Activated CD8-positive, alpha-beta memory T cell treated with anti-CD3 and anti-CD28 coated beads for 36 hours (primary cell): ENCODE results near the gene CATSPER2. TPM values are rescaled to one million over a fixed set of nuclear protein-coding genes. Genes with fewer than 3 reads are reported as not detected.
"Not testable (repeated sequence)": the region's sequence is repeated elsewhere in the genome, so short reads cannot be mapped to it uniquely, and the experiment has no call there.

Experiments
- CTCF ChIA-PET: fragments of 350-600 bp; sonication (Branson Sonifier 250); formaldehyde crosslinking; loops from one replicate; lab custom pipeline; 2021; ENCODE audit warnings: antibody characterized with exemption; lab: Charles Lee
- POLR2A ChIA-PET: fragments of 350-600 bp; sonication (Branson Sonifier 250); formaldehyde crosslinking; loops from one replicate; lab custom pipeline; 2021; ENCODE audit warnings: antibody characterized with exemption; lab: Charles Lee
- total RNA-seq, 2 experiments: library from RNA; stranded (reverse); gene quantifications; one replicate each; pipeline ENCODE4 v1.2.3, GENCODE V29; 2021

CATSPER2 gene
- 1 to 10 TPM in 1 of 2 experiments, under 1 TPM in 1; 0.51 to 1.2 TPM for total RNA-seq

DNA sequence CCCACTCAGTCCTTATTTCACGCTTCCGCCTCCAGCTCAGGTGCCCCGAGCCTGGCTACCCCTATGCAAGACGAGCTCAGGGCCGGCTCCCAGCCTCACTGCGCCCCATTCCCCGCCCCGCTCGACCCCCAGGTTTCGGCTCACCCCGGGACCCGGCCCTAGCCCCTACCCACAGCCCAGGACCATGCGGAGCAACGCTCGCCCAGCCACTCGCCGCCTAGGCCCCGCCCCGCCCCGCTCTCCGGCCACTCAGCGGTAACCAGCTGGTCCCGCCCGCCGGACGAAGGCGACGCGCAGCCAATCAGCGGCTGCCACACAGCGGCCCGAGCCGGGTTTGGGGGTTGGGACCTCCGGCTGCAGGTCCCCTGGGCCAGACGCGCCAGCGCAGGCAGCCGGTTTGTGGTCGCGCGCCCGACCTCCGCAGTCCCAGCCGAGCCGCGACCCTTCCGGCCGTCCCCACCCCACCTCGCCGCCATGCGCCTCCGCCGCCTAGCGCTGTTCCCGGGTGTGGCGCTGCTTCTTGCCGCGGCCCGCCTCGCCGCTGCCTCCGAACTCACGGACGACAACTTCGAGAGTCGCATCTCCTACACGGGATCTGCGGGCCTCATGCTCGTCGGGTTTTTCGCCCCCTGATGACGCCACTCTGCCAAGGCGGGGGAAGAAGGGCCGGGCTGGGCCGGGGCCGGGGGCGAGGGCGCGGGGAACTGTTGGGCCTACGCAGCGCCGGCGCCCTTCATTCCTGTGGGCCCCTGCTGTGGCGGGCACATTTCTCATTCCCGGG lies at the start of gene CATSPER2:
TSS of gene CATSPER2 (minus strand) at position 196 of the 781 bp plus-strand sequence. CDS start 783 bp downstream, outside the sequence.
- CTCF ChIA-PET, result no interaction called here

GRCh38 chr15:43693148-43694022 lies 44.7 kb upstream of the CATSPER2 start, which contains the start of gene CKMT1A:
TSS of gene CKMT1A (plus strand) at chr15:43693859. CDS start at chr15:43694051, 192 bp downstream.
- CTCF ChIA-PET, POLR2A ChIA-PET: not testable (repeated sequence)

More for the DNA sequence above, at the start of gene CATSPER2:
- POLR2A ChIA-PET, result no interaction called here

GRCh38 chr15:43692679-43693078 lies 44.0 kb upstream of the CATSPER2 start:
- POLR2A ChIA-PET, CTCF ChIA-PET: not testable (repeated sequence)

- POLR2A ChIA-PET, CTCF ChIA-PET: not testable (repeated sequence)
Observed at GRCh38 chr15:43689604-43690301, 41.1 kb upstream of the CATSPER2 start.

DNA sequence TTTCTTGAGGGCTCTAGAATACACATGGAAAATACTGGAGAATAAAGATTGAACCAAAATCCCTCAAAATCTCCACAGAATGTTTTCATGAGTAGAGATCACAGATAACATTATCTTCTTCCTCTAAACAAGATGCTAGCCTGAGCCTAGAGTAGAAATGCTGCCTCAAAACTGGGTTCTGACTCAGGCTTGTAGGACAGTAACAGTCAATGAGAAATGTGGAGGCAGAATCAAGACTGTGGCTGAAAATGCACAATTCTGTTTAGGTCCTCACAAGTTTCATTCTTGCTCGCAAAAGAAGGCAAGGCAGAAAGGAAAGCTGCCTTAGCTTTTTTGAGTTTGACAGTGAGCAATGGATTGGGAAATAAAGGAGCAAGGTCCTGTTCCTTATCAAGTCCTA lies 25.5 kb upstream of the CATSPER2 start:
- CTCF ChIA-PET, POLR2A ChIA-PET: not testable (repeated sequence)

- POLR2A ChIA-PET, CTCF ChIA-PET: not testable (repeated sequence)
Observed at GRCh38 chr15:43666177-43666576, 17.5 kb upstream of the CATSPER2 start.

DNA sequence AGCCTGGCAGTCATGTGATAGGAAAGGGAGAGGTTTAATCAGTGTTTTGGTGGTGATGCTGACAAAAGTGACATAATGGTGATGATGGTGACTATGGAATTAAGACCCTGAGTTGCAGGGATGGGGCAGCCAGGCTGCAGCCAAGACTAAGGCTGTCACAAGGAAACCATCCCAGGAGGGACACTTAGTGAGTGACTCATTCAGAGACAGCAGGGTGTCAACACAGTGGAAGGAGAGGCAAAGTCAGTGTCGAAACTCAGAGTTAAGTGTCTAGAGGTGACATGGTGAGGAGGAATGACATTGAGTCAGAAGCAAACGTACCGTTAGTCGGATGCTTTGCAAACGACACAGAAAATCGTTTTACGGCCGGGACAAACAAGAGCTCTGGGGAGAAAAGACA lies 14.7 kb upstream of the CATSPER2 start:
- POLR2A ChIA-PET, CTCF ChIA-PET: not testable (repeated sequence)

DNA sequence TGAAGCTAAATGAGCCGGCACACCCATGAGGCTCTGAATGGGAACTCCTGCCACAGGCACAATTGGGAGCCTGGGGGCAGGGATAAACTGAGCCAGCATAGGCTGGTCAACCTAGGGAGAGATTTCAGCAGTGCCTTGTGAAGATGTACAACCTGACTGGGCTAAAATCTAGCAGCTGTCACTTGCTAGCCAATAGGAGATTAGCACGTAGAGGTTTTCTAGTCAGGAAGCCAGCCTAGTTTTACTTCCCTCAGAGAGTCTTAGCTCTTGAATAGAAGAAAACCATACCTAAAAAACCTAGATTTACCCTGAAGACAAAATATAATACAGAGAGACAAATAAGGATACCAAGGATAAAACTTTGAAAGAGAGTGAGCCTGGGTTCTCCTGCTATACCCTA lies 13.6 kb upstream of the CATSPER2 start:
- CTCF ChIA-PET, POLR2A ChIA-PET: not testable (repeated sequence)

GRCh38 chr15:43659727-43660126 lies 11.1 kb upstream of the CATSPER2 start:
- CTCF ChIA-PET, POLR2A ChIA-PET: not testable (repeated sequence)

GRCh38 chr15:43649430-43649926 lies 834 bp upstream of the CATSPER2 start:
- CTCF ChIA-PET, POLR2A ChIA-PET: not testable (repeated sequence)

GRCh38 chr15:43638464-43639204 lies 10.0 kb downstream of the CATSPER2 start:
- POLR2A ChIA-PET, CTCF ChIA-PET: not testable (repeated sequence)

- POLR2A ChIA-PET, CTCF ChIA-PET: not testable (repeated sequence)
Observed at GRCh38 chr15:43626937-43627336, 21.7 kb downstream of the CATSPER2 start.

DNA sequence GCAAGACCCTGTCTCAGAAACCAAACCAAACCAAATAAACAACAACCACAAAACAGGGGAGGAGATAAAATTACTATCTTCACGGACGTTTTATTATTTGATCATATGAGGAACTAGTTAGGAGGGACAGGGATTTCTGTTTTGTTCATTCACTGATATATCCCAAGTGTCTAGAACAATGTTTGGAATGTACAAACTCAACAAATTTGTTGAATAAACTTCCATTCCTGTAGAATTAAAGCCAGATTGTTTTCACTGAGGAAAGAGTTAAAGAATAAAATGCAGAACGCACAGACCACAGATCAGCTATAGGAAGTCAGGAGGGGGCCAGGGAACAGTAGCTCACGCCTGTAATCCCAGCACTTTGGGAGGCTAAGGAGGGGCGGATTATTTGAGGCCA lies 23.5 kb downstream of the CATSPER2 start:
- POLR2A ChIA-PET, result no interaction called here

GRCh38 chr15:43622068-43622799 lies 26.4 kb downstream of the CATSPER2 start:
- CTCF ChIA-PET, POLR2A ChIA-PET: not testable (repeated sequence)

More for the DNA sequence above, 23.5 kb downstream of the CATSPER2 start:
- CTCF ChIA-PET, result interaction anchor here (0.7 kb wide), 1 partner anchor 104 kb away, joined by 3 read pairs; no protein-coding TSS in a partner anchor

DNA sequence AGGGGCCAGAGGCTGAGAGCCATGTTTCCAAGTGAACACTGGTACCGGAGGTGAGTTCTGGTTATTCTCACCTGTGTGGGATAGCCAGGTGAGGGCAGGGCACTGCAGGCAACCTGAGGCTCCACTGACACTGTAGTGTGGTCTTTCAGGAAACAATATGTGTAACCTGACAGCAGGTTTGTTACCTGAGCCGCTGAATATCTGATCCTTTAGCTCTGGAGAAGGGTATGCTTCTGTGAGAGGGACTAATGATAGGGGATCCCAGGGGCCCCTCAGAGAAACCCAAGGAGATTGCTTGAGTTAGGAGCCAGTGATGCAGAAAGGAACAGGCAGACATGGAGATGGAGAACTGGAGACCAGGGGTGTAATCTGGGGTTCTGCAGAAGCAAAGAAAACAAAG lies 29.9 kb downstream of the CATSPER2 start, which contains the start of gene STRC:
TSS of gene STRC (minus strand) at position 101 of the 400 bp plus-strand sequence. CDS start at position 23, 78 bp downstream.
- CTCF ChIA-PET, result not testable (repeated sequence)

GRCh38 chr15:43617750-43618149 lies 30.9 kb downstream of the CATSPER2 start:
- POLR2A ChIA-PET, CTCF ChIA-PET: not testable (repeated sequence)

More for the DNA sequence above, 29.9 kb downstream of the CATSPER2 start, which contains the start of gene STRC:
- POLR2A ChIA-PET, result not testable (repeated sequence)

GRCh38 chr15:43602233-43602632 lies 46.4 kb downstream of the CATSPER2 start:
- CTCF ChIA-PET, result not testable (repeated sequence)

DNA sequence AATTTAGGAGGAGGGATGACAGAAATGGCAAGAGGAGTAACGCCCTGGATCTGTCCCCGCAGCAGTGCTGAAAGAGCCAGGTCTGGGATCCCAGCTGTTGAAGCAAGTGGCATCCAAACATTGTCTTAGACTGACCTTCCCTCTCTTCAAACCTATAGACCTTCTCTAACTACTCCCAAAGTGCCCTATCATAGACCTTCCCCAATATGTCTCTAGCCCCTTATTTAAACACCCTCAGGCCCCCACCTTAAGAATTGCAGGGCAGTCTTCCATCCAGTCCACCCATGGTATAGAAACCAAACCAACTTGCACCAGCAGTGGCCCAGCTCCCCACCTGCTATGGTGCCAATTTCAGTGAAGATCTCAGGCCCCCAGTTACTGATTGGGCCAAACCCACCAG lies 48.4 kb downstream of the CATSPER2 start:
- CTCF ChIA-PET, POLR2A ChIA-PET: not testable (repeated sequence)

More at GRCh38 chr15:43602233-43602632, 46.4 kb downstream of the CATSPER2 start:
- POLR2A ChIA-PET, result not testable (repeated sequence)
